Astrocyte of the cerebellum (primary cell): ENCODE measurements around the gene PFKP.
"Not testable (repeated sequence)": the region's sequence is repeated elsewhere in the genome, so short reads cannot be mapped to it uniquely, and the experiment has no call there.

Experiments
- DNase-seq: peaks from one replicate; pipeline ENCODE4 v3.0.0-alpha.2; 2011; ENCODE audit warnings: low read depth
- H3K4me3 ChIP-seq: 2 replicates; pipeline ENCODE4 v1.5.1; 2011; ENCODE audit warnings: mild to moderate bottlenecking, low read depth, low read length, moderate library complexity
- CTCF ChIP-seq: IDR thresholded peaks from 2 replicates; pipeline ENCODE4 v1.5.1; 2012; ENCODE audit warnings: low read length, low read depth, moderate library complexity, mild to moderate bottlenecking; ENCODE audit errors: missing control alignments
- in situ Hi-C: cut with HindIII; loops from 2 replicates; pipeline ENCODE4 v1.10.0; 2017; ENCODE audit warnings: low sequenced_read_pairs

The PFKP gene

GRCh38 chr10:3169673-3170072, 102.3 kb downstream of the PFKP start:
- DNase-seq, result no peak
- in situ Hi-C loops, result no loop called here
- no peak for TF ChIP-seq CTCF
- H3K4me3 ChIP-seq, result no peak overlapping the region

GRCh38 chr10:3171488-3171887, 104.1 kb downstream of the PFKP start:
- H3K4me3 ChIP-seq, result peak overlapping the region; percentile 92

GRCh38 chr10:3172081-3172445, 104.7 kb downstream of the PFKP start:
- in situ Hi-C loops, result no loop called here
- DNase-seq, result peak; percentile 40
- TF ChIP-seq CTCF, result no peak
- peak overlapping the region; percentile 92 for H3K4me3 ChIP-seq

More at GRCh38 chr10:3171488-3171887, 104.1 kb downstream of the PFKP start:
- in situ Hi-C loops, DNase-seq: not testable (repeated sequence)

- peak within 1 kb of the TSS; percentile 92 for H3K4me3 ChIP-seq
- DNase-seq, result peak; percentile 98
- in situ Hi-C loops, result no loop called here
- TF ChIP-seq CTCF, result no peak
These were observed 105.3 kb downstream of the PFKP start, which contains the start of gene PITRM1 for GRCh38 chr10:3172446-3173170. Gene PITRM1 (minus strand): TSS chr10:3172782. CDS start chr10:3172772, 10 bp downstream.

- in situ Hi-C loops, result no loop called here
- no peak for TF ChIP-seq CTCF
- H3K4me3 ChIP-seq, result peak overlapping the region; percentile 39
- DNase-seq, result no peak
These were observed 106.0 kb downstream of the PFKP start for GRCh38 chr10:3173171-3173878.

GRCh38 chr10:3178042-3178441, 110.7 kb downstream of the PFKP start:
- no peak for TF ChIP-seq CTCF
- DNase-seq, result no peak
- in situ Hi-C loops, result no loop called here
- H3K4me3 ChIP-seq, result no peak overlapping the region

- no peak for DNase-seq
- in situ Hi-C loops, result no loop called here
- no peak overlapping the region for H3K4me3 ChIP-seq
- no peak for TF ChIP-seq CTCF
These were observed 111.8 kb downstream of the PFKP start for GRCh38 chr10:3179174-3179573.
